HepG2 (cell line): ENCODE measurements around the gene ANO9. TPM values are rescaled to one million over a fixed set of nuclear protein-coding genes. Genes with fewer than 3 reads are reported as not detected.

Experiments
- AGO2 ChIP-seq: fragments of 200-400 bp; formaldehyde crosslinking; optimal IDR thresholded peaks from 2 replicates; pipeline ENCODE3; 2017; ENCODE audit warnings: mild to moderate bottlenecking, low read depth, low read length, moderate library complexity
- CTCF ChIP-seq: sonication (generic); formaldehyde crosslinking; IDR thresholded peaks from 2 replicates; pipeline ENCODE4 v1.5.0; 2020; ENCODE audit warnings: mild to moderate bottlenecking, missing genetic modification reagents, moderate library complexity
- E2F5 ChIP-seq: sonication (generic); formaldehyde crosslinking; conservative IDR thresholded peaks from 2 replicates; pipeline ENCODE4 v1.4.0; 2020; ENCODE audit warnings: missing genetic modification reagents
- MED1 ChIP-seq: sonication (generic); formaldehyde crosslinking; IDR thresholded peaks from 2 replicates; pipeline ENCODE4 v1.4.0; 2020; ENCODE audit warnings: missing genetic modification reagents
- NCOR1 ChIP-seq: fragments of 200-600 bp; sonication (generic); IDR thresholded peaks from 2 replicates; pipeline ENCODE4 v1.7.0; 2017; ENCODE audit warnings: antibody characterized with exemption, low read length, borderline replicate concordance
- NR2F6 ChIP-seq, 2 experiments: IDR thresholded peaks; 2 replicates each; pipeline ENCODE4 v1.6.1; 2016; ENCODE audit warnings: antibody characterized with exemption in 1 of 2, mild to moderate bottlenecking in 1 of 2
- RFXANK ChIP-seq: IDR thresholded peaks from 2 replicates; pipeline ENCODE4 v1.6.1; 2016
- TGIF2 ChIP-seq: IDR thresholded peaks from 2 replicates; pipeline ENCODE4 v1.6.1; 2016; ENCODE audit warnings: control low read depth, missing compliant biosample characterization
- TRAFD1 ChIP-seq: sonication (generic); formaldehyde crosslinking; IDR thresholded peaks from 2 replicates; pipeline ENCODE4 v1.5.1; 2020; ENCODE audit warnings: missing genetic modification reagents, mild to moderate bottlenecking, borderline replicate concordance
- ZBTB14 ChIP-seq: sonication (generic); formaldehyde crosslinking; IDR thresholded peaks from 2 replicates; pipeline ENCODE4 v1.4.0; 2020; ENCODE audit warnings: missing genetic modification reagents
- ZBTB4 ChIP-seq: sonication (generic); formaldehyde crosslinking; IDR thresholded peaks from 2 replicates; pipeline ENCODE4 v1.4.0; 2020; ENCODE audit warnings: missing genetic modification reagents, mild to moderate bottlenecking, borderline replicate concordance
- ZNF205 ChIP-seq: IDR thresholded peaks from 2 replicates; pipeline ENCODE4 v1.6.1; 2018; ENCODE audit warnings: missing biosample characterization, missing genetic modification reagents
- ZNF235 ChIP-seq: sonication (generic); formaldehyde crosslinking; IDR thresholded peaks from 2 replicates; pipeline ENCODE4 v1.8.1; 2023; ENCODE audit warnings: mild to moderate bottlenecking, missing genetic modification reagents, borderline replicate concordance
- ZNF468 ChIP-seq: sonication (generic); formaldehyde crosslinking; IDR thresholded peaks from 2 replicates; pipeline ENCODE4 v1.8.0; 2022; ENCODE audit warnings: mild to moderate bottlenecking, moderate library complexity, missing genetic modification reagents
- ZNF580 ChIP-seq: IDR thresholded peaks from 2 replicates; pipeline ENCODE4 v1.6.1; 2016; ENCODE audit warnings: low read depth, borderline replicate concordance
- ZNF839 ChIP-seq: sonication (generic); formaldehyde crosslinking; IDR thresholded peaks from 2 replicates; pipeline ENCODE4 v1.4.0; 2020; ENCODE audit warnings: missing genetic modification reagents, mild to moderate bottlenecking, borderline replicate concordance
- ZNF891 ChIP-seq: sonication (generic); formaldehyde crosslinking; IDR thresholded peaks from 2 replicates; pipeline ENCODE4 v1.5.0; 2020; ENCODE audit warnings: mild to moderate bottlenecking, missing genetic modification reagents
- ZSCAN30 ChIP-seq: sonication (generic); formaldehyde crosslinking; IDR thresholded peaks from 2 replicates; pipeline ENCODE4 v1.5.0; 2020; ENCODE audit warnings: mild to moderate bottlenecking, missing genetic modification reagents
- polyA plus RNA-seq, 8 experiments: library from polyadenylated mRNA; depleted of rRNA in 3 of 8; stranded (reverse) in 7 of 8; unstranded in 1 of 8; fragments of >200 nt; fragmentation: Illumina TruSeq in 4 of 8; extraction: Trizol in 4 of 8; gene quantifications; 2 replicates each; pipeline versions ENCODE4 v1.2.1 to v1.2.3, GENCODE V29; 2011 to 2016; ENCODE audit warnings: low read depth in 4 of 8, missing spikeins in 1 of 8, mixed read lengths in 1 of 8; ENCODE audit not compliant: insufficient read depth in 1 of 8
- total RNA-seq, 5 experiments: library from RNA; depleted of rRNA; stranded (reverse); fragments of >200 nt; fragmentation: Illumina TruSeq; extraction: Trizol; gene quantifications; 2 replicates each; pipeline ENCODE4 v1.2.3, GENCODE V29; 2016; ENCODE audit warnings: low read depth in 1 of 5

ANO9 gene
- total and polyA plus RNA-seq, 2 of the 13 experiments (the other 11 are each of a cell fraction or from before 2014, with no cell fraction given): 8.9 to 14.3 TPM

GRCh38 chr11:449889-450808 lies 8.3 kb upstream of the ANO9 start, which contains the start of gene PTDSS2 (continued):
- TF ChIP-seq ZBTB4 (CRISPR knock-in tag) (no peak), MED1 (CRISPR knock-in tag) (peak; percentile 67), NCOR1 (no peak), ZNF205 (0 out of 2 replicates have a peak, but pooled peaks have one; percentile 52), NR2F6 (IDR thresholded peaks at IDR 0.05) (no peak), NR2F6 (CRISPR knock-in tag; IDR thresholded peaks at IDR 0.05) (peak; percentile 68; the same call in 1 of the 2 replicates), ZNF891 (CRISPR knock-in tag) (no peak; the same call in 1 of the 2 replicates), CTCF (CRISPR knock-in tag) (peak; percentile 36; the same call in 1 of the 2 replicates), AGO2 (peak; percentile 36), ZSCAN30 (CRISPR knock-in tag) (peak; percentile 61; the same call in 1 of the 2 replicates), ZNF580 (peak; percentile 58; the same call in 1 of the 2 replicates), ZNF235 (no peak), ZNF839 (0 out of 2 replicates have a peak, but pooled peaks have one; percentile 45), TGIF2 (CRISPR knock-in tag) (peak; percentile 50; the same call in 1 of the 2 replicates), ZBTB14 (CRISPR knock-in tag) (peak; percentile 65; the same call in 1 of the 2 replicates), RFXANK (CRISPR knock-in tag) (no peak; the same call in 1 of the 2 replicates), ZNF468 (0 out of 2 replicates have a peak, but pooled peaks have one; percentile 40), TRAFD1 (0 out of 2 replicates have a peak, but pooled peaks have one; percentile 61), E2F5 (CRISPR knock-in tag) (no peak; the same call in 1 of the 2 replicates)
